ENCODE results near the gene SLC35E1. TPM values are rescaled to one million over a fixed set of nuclear protein-coding genes. Genes with fewer than 3 reads are reported as not detected.
"Not testable (repeated sequence)": the region's sequence is repeated elsewhere in the genome, so short reads cannot be mapped to it uniquely, and the experiment has no call there.

Gene SLC35E1
- total and polyA plus RNA-seq, 4 donors = 22.5 to 37.7 (median 29.2) TPM

GRCh38 chr19:16506961-16507360 lies 65.3 kb downstream of the SLC35E1 start:
- Histone ChIP-seq H3K36me3 (ENCODE audit: control insufficient read depth in 1 of 2, insufficient read depth in 2 of 2, low read length in 1 of 2) (peaks cover 2 to 4% of the 10 kb centered on the region in 2 donors), H3K4me3 (ENCODE audit: low read length in 2 of 2) (no peak overlapping the region), H3K27ac (ENCODE audit: low read depth in 1 of 2, low read length in 2 of 2) (no peak overlapping the region), H3K9me3 (ENCODE audit: control insufficient read depth, low read length) (no peaks in the 10 kb centered on the region), H3K27me3 (ENCODE audit: control insufficient read depth in 1 of 2, insufficient read depth in 2 of 2, low read length in 1 of 2) (no peaks in the 10 kb centered on the region), H3K4me1 (ENCODE audit: control insufficient read depth in 1 of 2, insufficient read depth in 2 of 2, low read length in 2 of 2) (no peaks in the 10 kb centered on the region)
- DNase-seq = no peak
- no peak for ATAC-seq (ENCODE audit: low FRiP score)
- intact Hi-C loops (cut with DNase I) = no loop called here
- WGBS, 2 donors = 86 to 91% methylated on average over 6 of the region's 6 CpGs

GRCh38 chr19:16506161-16506560 lies 66.1 kb downstream of the SLC35E1 start:
- H3K4me1 ChIP-seq (ENCODE audit: control insufficient read depth in 1 of 2, insufficient read depth in 2 of 2, low read length in 2 of 2); DNase-seq; H3K27me3 ChIP-seq (ENCODE audit: control insufficient read depth in 1 of 2, insufficient read depth in 2 of 2, low read length in 1 of 2); H3K27ac ChIP-seq (ENCODE audit: low read depth in 1 of 2, low read length in 2 of 2); H3K9me3 ChIP-seq (ENCODE audit: control insufficient read depth, low read length); ATAC-seq (ENCODE audit: low FRiP score); H3K36me3 ChIP-seq (ENCODE audit: control insufficient read depth in 1 of 2, insufficient read depth in 2 of 2, low read length in 1 of 2); intact Hi-C loops (cut with DNase I); H3K4me3 ChIP-seq (ENCODE audit: low read length in 2 of 2): not testable (repeated sequence)
- 95 to 96% methylated on average over 11 of the region's 11 CpGs for WGBS, 2 donors

GRCh38 chr19:16504271-16504670 lies 67.9 kb downstream of the SLC35E1 start:
- H3K27me3 ChIP-seq (ENCODE audit: control insufficient read depth in 1 of 2, insufficient read depth in 2 of 2, low read length in 1 of 2) = no peaks in the 10 kb centered on the region
- WGBS, 2 donors = 82 to 87% methylated on average over 3 of the region's 3 CpGs
- ATAC-seq (ENCODE audit: low FRiP score) (no peak), DNase-seq (no peak)
- H3K4me3 ChIP-seq (ENCODE audit: low read length in 2 of 2) = no peak overlapping the region
- no peak overlapping the region for H3K27ac ChIP-seq (ENCODE audit: low read depth in 1 of 2, low read length in 2 of 2)
- intact Hi-C loops (cut with DNase I) = no loop called here
- H3K36me3 ChIP-seq (ENCODE audit: control insufficient read depth in 1 of 2, insufficient read depth in 2 of 2, low read length in 1 of 2) = peaks cover 2 to 4% of the 10 kb centered on the region in 2 donors
- H3K9me3 ChIP-seq (ENCODE audit: control insufficient read depth, low read length) = no peaks in the 10 kb centered on the region
- H3K4me1 ChIP-seq (ENCODE audit: control insufficient read depth in 1 of 2, insufficient read depth in 2 of 2, low read length in 2 of 2) = no peaks in the 10 kb centered on the region

Other genes starting within 250 kb of the SLC35E1 start
- 100 to 1,000 TPM in 1 of 2 donors, 10 to 100 TPM in 1; 98.9 to 223 TPM for gene KLF2, start 247.6 kb downstream of the SLC35E1 start, total RNA-seq
- 10 to 100 TPM in 1 of 2 donors, 1 to 10 TPM in 1; 4.8 to 12.4 TPM for gene KLF2, start 247.6 kb downstream of the SLC35E1 start, polyA plus RNA-seq
- 10 to 100 TPM; 32.3 to 44.7 TPM for gene EPS15L1, start 100.4 kb downstream of the SLC35E1 start, total RNA-seq
- gene EPS15L1, start 100.4 kb downstream of the SLC35E1 start, polyA plus RNA-seq = 10 to 100 TPM in 1 of 2 donors, 1 to 10 TPM in 1; 7.1 to 15.7 TPM
- gene CALR3, start 76.2 kb downstream of the SLC35E1 start, total RNA-seq = not detected
- not detected for gene CALR3, start 76.2 kb downstream of the SLC35E1 start, polyA plus RNA-seq
- gene C19orf44, start 76.0 kb downstream of the SLC35E1 start, total RNA-seq = 1 to 10 TPM; 3.6 to 6.4 TPM
- 1 to 10 TPM; 1.4 to 8.2 TPM for gene C19orf44, start 76.0 kb downstream of the SLC35E1 start, polyA plus RNA-seq
- gene CHERP, start 30.0 kb downstream of the SLC35E1 start, total RNA-seq = 10 to 100 TPM; 32.4 to 36.6 TPM
- gene CHERP, start 30.0 kb downstream of the SLC35E1 start, polyA plus RNA-seq = 10 to 100 TPM in 1 of 2 donors, 1 to 10 TPM in 1; 5.5 to 17.4 TPM
- 1 to 10 TPM; 8.0 to 8.4 TPM for gene MED26, start 55.8 kb upstream of the SLC35E1 start, total RNA-seq
- 1 to 10 TPM in 1 of 2 donors, under 1 TPM in 1; 0.75 to 2.6 TPM for gene MED26, start 55.8 kb upstream of the SLC35E1 start, polyA plus RNA-seq
- gene SMIM7, start 87.7 kb upstream of the SLC35E1 start, total RNA-seq = 10 to 100 TPM; 46.9 to 70.8 TPM
- gene SMIM7, start 87.7 kb upstream of the SLC35E1 start, polyA plus RNA-seq = 100 to 1,000 TPM in 1 of 2 donors, 10 to 100 TPM in 1; 92.7 to 114 TPM
- 1 to 10 TPM; 3.6 to 5.8 TPM for gene TMEM38A, start 88.7 kb upstream of the SLC35E1 start, total RNA-seq
- 1 to 10 TPM; 3.7 to 8.5 TPM for gene TMEM38A, start 88.7 kb upstream of the SLC35E1 start, polyA plus RNA-seq
- gene NWD1, start 147.4 kb upstream of the SLC35E1 start, total RNA-seq = under 1 TPM; 0.03 to 0.21 TPM
- gene NWD1, start 147.4 kb upstream of the SLC35E1 start, polyA plus RNA-seq = not detected

Measured in aorta (tissue), 5 donors.